ENCODE measurements around the gene TERB2.
"Not testable (repeated sequence)": the region's sequence is repeated elsewhere in the genome, so short reads cannot be mapped to it uniquely, and the experiment has no call there.

DNA sequence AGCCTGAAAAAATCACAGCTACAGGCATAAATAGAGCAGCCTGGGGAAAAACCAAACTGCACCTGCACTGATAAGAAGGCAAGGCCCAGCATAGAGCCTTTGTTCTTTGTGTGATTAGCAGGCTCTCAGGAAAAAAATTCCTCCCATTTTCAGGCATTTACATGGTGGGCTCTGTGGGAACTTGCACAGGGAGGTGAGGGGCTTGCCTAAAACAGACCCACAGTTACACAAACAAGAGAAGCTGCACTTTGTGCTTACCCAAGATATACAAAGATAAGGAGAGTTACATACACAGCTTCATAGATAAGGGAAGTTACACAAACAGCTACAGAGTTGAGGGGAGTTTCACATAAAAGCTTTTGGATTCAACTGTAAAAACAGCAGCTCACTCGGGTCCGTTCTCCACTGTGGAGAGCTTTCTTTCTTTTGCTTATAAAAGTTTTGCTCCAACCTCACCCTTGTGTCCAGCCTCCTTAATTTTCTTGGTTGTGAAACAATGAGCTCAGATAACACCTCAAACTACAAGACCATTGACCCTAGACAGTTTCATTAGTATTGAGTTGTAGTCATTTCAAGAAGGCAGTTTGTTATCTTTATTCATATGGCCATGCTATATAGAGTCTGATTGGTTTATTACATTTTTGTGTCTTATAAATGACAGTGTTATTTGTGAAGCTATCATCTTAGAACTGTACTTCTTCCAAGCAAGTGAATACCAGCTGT, 23.3 kb downstream of the TERB2 start:
- not testable (repeated sequence) for TF ChIP-seq RARB (CRISPR knock-in tag; IDR thresholded peaks at IDR 0.05); ARNTL (CRISPR knock-in tag; IDR thresholded peaks at IDR 0.05; ENCODE audit: borderline replicate concordance, low read depth); ZFP30 (CRISPR knock-in tag; IDR thresholded peaks at IDR 0.05); BACH2 (CRISPR knock-in tag; IDR thresholded peaks at IDR 0.05; ENCODE audit: borderline replicate concordance); CSDC2 (CRISPR knock-in tag; IDR thresholded peaks at IDR 0.05); ISL1 (CRISPR knock-in tag; IDR thresholded peaks at IDR 0.05); ZNF70 (CRISPR knock-in tag; IDR thresholded peaks at IDR 0.05); ZFP3 (CRISPR knock-in tag; IDR thresholded peaks at IDR 0.05)
- TF ChIP-seq, protein P1, sequence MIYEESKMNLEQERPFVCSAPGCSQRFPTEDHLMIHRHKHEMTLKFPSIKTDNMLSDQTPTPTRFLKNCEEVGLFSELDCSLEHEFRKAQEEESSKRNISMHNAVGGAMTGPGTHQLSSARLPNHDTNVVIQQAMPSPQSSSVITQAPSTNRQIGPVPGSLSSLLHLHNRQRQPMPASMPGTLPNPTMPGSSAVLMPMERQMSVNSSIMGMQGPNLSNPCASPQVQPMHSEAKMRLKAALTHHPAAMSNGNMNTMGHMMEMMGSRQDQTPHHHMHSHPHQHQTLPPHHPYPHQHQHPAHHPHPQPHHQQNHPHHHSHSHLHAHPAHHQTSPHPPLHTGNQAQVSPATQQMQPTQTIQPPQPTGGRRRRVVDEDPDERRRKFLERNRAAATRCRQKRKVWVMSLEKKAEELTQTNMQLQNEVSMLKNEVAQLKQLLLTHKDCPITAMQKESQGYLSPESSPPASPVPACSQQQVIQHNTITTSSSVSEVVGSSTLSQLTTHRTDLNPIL (CRISPR knock-in tag; IDR thresholded peaks at IDR 0.05; ENCODE audit: low read depth): not testable (repeated sequence)
- TF ChIP-seq, protein P2, sequence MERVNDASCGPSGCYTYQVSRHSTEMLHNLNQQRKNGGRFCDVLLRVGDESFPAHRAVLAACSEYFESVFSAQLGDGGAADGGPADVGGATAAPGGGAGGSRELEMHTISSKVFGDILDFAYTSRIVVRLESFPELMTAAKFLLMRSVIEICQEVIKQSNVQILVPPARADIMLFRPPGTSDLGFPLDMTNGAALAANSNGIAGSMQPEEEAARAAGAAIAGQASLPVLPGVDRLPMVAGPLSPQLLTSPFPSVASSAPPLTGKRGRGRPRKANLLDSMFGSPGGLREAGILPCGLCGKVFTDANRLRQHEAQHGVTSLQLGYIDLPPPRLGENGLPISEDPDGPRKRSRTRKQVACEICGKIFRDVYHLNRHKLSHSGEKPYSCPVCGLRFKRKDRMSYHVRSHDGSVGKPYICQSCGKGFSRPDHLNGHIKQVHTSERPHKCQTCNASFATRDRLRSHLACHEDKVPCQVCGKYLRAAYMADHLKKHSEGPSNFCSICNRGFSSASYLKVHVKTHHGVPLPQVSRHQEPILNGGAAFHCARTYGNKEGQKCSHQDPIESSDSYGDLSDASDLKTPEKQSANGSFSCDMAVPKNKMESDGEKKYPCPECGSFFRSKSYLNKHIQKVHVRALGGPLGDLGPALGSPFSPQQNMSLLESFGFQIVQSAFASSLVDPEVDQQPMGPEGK (CRISPR knock-in tag; IDR thresholded peaks at IDR 0.05; ENCODE audit: borderline replicate concordance): not testable (repeated sequence)
